ENCODE data around the gene SPHK2.

Gene SPHK2

GRCh38 chr19:48648134-48648533, 28.8 kb downstream of the SPHK2 start:
- Histone ChIP-seq H3K27me3 (ENCODE audit: insufficient read depth, poor library complexity, severe bottlenecking) (no peaks in the 10 kb centered on the region), H3K4me3 (replicated peaks; ENCODE audit: insufficient read depth, low read length) (no peak overlapping the region), H3K27ac (replicated peaks) (no peak overlapping the region)
- no peak for DNase-seq (ENCODE audit: low read depth in 1 of 2, low spot score in 1 of 2)
- TF ChIP-seq SPI1 (IDR thresholded peaks at IDR 0.05; ENCODE audit: borderline replicate concordance, low read depth) (no peak), REST (IDR thresholded peaks at IDR 0.05; ENCODE audit: insufficient replicate concordance, low read depth) (no peak), GABPA (IDR thresholded peaks at IDR 0.05; ENCODE audit: low read depth) (no peak), POLR2AphosphoS5 (IDR thresholded peaks at IDR 0.05; ENCODE audit: low read depth) (no peak)
- TF ChIP-seq, protein P1, sequence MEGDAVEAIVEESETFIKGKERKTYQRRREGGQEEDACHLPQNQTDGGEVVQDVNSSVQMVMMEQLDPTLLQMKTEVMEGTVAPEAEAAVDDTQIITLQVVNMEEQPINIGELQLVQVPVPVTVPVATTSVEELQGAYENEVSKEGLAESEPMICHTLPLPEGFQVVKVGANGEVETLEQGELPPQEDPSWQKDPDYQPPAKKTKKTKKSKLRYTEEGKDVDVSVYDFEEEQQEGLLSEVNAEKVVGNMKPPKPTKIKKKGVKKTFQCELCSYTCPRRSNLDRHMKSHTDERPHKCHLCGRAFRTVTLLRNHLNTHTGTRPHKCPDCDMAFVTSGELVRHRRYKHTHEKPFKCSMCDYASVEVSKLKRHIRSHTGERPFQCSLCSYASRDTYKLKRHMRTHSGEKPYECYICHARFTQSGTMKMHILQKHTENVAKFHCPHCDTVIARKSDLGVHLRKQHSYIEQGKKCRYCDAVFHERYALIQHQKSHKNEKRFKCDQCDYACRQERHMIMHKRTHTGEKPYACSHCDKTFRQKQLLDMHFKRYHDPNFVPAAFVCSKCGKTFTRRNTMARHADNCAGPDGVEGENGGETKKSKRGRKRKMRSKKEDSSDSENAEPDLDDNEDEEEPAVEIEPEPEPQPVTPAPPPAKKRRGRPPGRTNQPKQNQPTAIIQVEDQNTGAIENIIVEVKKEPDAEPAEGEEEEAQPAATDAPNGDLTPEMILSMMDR (IDR thresholded peaks at IDR 0.05; ENCODE audit: insufficient read depth, low read length) = no peak

DNA sequence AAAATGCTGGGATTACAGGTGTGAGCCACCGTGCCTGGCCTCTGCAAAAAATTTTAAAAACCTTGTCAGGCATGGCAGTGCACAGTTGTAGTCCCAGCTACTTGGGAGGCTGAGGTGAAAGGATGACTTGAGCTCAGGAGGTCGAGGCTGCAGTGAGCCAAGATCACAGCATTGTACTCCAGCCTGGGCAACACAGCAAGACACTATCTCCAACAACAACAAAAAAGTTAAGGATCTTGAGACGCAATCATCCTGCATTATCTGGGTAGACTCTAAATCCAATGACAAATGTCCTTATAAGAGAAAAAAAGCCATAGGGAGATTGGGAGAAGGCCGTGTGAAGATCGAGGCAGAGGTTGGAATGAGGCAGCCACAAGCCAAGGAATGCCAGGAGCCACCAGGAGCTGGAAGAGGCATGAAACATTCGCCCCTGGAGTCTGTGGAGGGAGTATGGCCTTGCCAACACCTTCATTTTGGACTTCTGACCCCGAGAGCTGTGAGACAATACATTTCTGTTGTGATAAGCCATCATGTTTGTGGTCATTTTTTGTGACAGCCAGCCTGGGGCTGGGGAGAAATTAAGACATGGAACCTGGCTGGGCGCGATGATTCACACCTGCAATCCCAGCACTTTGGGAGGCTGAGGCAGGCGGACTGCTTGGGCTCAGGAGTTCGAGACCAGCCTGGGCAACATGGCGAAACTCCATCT, 31.8 kb downstream of the SPHK2 start:
- TF ChIP-seq, protein P1 (IDR thresholded peaks at IDR 0.05; ENCODE audit: insufficient read depth, low read length) = no peak
- TF ChIP-seq GABPA (IDR thresholded peaks at IDR 0.05; ENCODE audit: low read depth) = no peak
- TF ChIP-seq SPI1 (IDR thresholded peaks at IDR 0.05; ENCODE audit: borderline replicate concordance, low read depth) = no peak
- no peak for TF ChIP-seq POLR2AphosphoS5 (IDR thresholded peaks at IDR 0.05; ENCODE audit: low read depth)
- TF ChIP-seq REST (IDR thresholded peaks at IDR 0.05; ENCODE audit: insufficient replicate concordance, low read depth) = no peak
- H3K4me3 ChIP-seq (replicated peaks; ENCODE audit: insufficient read depth, low read length) = no peak overlapping the region
- H3K27ac ChIP-seq (replicated peaks) = no peak overlapping the region
- DNase-seq (ENCODE audit: low read depth in 1 of 2, low spot score in 1 of 2) = no peak
- no peaks in the 10 kb centered on the region for H3K27me3 ChIP-seq (ENCODE audit: insufficient read depth, poor library complexity, severe bottlenecking)

GRCh38 chr19:48651683-48652048, 32.4 kb downstream of the SPHK2 start:
- DNase-seq (ENCODE audit: low read depth in 1 of 2, low spot score in 1 of 2) = no peak
- no peak overlapping the region for H3K27ac ChIP-seq (replicated peaks)
- no peak overlapping the region for H3K4me3 ChIP-seq (replicated peaks; ENCODE audit: insufficient read depth, low read length)
- no peaks in the 10 kb centered on the region for H3K27me3 ChIP-seq (ENCODE audit: insufficient read depth, poor library complexity, severe bottlenecking)
- TF ChIP-seq, protein P1 (IDR thresholded peaks at IDR 0.05; ENCODE audit: insufficient read depth, low read length) = no peak
- TF ChIP-seq SPI1 (IDR thresholded peaks at IDR 0.05; ENCODE audit: borderline replicate concordance, low read depth) (no peak), GABPA (IDR thresholded peaks at IDR 0.05; ENCODE audit: low read depth) (no peak), REST (IDR thresholded peaks at IDR 0.05; ENCODE audit: insufficient replicate concordance, low read depth) (no peak), POLR2AphosphoS5 (IDR thresholded peaks at IDR 0.05; ENCODE audit: low read depth) (no peak)
